Measurements from ENCODE around the gene PHF14.

Gene PHF14

DNA sequence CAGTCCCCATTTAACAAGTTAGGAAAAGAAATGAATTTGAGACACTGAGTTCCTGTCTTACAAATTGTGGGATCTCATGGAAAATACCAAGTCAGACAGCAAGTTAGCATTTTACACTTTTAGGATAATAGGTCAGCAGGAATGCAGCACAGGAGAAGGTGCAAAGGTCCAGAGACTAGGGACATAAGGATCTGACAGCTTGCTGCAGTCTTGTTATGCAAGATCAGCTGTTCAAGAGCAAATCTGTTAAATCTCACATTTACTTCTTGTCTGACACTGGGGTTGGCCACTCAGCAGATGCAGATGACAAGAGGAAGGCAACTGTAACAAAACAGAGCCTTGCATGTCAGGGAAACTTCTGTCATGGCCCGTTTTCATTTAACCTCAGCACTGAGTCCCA, 239.6 kb downstream of the PHF14 start:
- DNase-seq: no peak

DNA sequence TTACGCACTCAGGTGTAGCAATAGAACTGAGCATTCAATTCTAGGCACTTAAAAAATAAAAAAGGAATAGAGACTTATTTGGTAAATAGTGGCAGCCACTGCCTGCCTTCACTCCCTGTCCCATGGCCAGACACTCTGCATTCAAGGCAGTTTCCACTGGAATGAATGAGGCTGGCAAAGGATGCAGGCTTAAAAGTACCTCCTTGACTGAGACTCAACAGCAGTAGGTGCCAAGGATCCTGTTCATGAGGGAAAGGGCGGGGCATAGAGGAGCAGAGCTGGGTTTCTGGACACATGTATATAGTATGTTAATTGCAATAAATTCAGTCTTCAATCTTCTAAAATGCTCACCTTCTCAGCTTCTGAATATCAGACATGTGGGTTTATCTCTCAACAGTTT, 242.6 kb downstream of the PHF14 start:
- DNase-seq: peak; percentile 46

DNA sequence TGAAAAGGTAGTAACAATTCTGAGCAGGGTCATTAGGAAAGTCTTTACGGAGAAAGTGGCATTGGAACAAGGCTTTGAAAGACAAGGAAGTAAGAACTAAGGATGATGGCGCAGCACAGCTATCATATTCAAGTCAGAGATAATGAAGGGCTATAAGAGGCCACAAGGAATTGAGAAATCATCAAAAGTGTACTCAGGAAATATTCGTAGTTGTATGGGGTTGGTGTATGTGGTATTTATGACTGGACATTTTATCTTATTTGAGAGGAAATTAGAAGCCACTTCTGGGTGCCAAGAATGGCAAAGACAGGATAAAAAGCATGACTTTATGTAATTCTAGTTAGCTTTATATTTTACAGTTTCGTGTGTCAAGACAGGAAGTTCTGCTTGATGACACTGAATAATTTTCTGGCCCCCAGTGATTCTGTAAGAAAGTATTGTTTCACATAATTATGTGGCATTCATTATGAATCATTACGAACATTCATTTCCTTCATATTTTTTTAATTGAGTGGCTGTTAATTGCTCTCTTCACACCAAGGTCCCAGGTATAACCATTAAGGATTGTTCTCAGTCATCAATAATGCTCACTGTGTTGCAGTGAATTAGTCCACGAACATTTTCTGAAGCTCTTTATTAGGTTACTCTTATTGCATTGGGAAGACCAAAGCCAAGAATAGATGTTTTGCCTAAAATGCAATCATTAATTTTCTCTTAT, 244.3 kb downstream of the PHF14 start:
- no peak for DNase-seq
